ENCODE results near the gene DOK3. TPM values are rescaled to one million over a fixed set of nuclear protein-coding genes. Genes with fewer than 3 reads are reported as not detected.

DOK3 gene
- 4.1 TPM for polyA plus RNA-seq (2012; ENCODE audit: insufficient read depth, insufficient read length)

- H3K4me3 ChIP-seq (ENCODE audit: low read length): no peak within 1 kb of the TSS
- no peak for DNase-seq (ENCODE audit: low read depth, low spot score)
These were observed at the start of gene DOK3 for GRCh38 chr5:177509381-177509951. Gene DOK3 (minus strand): TSS chr5:177509826. CDS start chr5:177509540, 286 bp downstream.

DNA sequence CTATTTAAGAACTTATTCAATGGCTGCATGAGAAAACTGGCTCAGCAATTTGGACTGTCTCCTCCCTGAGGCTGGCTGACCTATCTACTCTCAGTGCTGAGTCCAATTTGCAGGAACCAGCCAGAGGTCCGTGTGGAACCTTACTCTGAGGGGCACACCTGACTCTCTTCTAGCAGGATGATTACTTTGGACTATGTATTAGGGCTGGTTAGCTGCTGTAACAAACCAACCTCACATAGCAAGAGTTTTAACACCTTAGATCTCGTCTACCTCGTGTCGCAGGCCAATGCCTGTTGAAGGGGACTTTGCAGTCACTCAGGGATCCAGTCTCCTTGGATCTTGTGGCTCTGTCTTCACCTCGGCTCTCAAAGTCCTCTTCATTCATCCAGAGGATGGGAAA is 48.2 kb upstream of the DOK3 start:
- DNase-seq (ENCODE audit: low read depth, low spot score): no peak
- H3K4me3 ChIP-seq (ENCODE audit: low read length): no peak overlapping the region

DNA sequence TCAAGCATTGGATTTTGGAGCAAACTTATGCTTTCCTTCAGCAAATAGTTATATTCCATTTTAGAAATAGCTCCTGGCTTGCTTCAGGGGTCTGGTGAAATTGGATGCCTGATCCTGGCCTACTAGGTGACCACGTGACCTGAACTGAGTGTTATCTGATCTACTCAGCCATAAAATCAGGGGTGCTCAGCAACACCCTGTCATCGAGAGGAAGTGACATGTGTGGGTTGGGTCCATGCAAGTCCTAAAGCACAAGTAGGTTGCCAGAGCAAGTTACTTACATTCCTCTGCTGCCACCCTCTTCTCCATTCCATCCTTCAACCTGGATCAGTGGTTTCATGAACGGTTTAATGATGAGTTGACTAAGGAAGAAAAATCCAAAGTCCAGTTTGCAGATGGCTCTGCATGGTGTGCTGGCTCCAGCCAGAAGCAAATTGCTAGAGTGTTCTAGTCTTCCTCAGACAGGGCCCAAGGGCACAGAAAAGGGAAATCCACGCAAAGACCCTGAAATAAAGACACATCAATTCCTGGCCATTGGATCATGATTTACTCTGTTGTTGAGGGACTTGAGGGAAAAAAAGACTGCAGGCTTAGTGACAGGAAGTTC is 47.5 kb upstream of the DOK3 start:
- no peak overlapping the region for H3K4me3 ChIP-seq (ENCODE audit: low read length)
- DNase-seq (ENCODE audit: low read depth, low spot score): no peak

- no peak for DNase-seq (ENCODE audit: low read depth, low spot score)
- no peak overlapping the region for H3K4me3 ChIP-seq (ENCODE audit: low read length)
These were observed 46.0 kb upstream of the DOK3 start for GRCh38 chr5:177555665-177556064.

DNA sequence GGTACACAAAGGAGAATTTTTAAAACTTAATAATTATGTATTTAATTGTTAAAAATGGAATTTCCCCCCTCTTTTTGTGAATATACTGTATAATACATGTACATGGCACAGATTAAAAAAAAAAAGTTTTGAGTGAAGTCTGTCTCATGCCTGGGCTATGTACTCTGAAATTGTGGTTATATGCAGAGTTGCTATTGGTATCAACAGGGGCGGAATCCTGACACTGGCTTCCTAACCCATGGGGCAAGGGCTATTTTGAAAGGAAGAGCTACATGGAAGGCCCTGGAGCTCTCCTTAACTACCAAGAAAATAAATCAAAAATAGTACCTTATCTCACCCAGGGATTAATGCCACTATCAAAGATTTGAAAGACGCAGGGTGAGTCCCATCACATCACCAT is 45.6 kb upstream of the DOK3 start:
- no peak for DNase-seq (ENCODE audit: low read depth, low spot score)
- H3K4me3 ChIP-seq (ENCODE audit: low read length): peak overlapping the region; percentile 63; the same call in 1 of the 2 replicates

GRCh38 chr5:177554474-177555111 is 45.0 kb upstream of the DOK3 start, which contains the start of gene FAM193B:
Gene FAM193B (minus strand): TSS chr5:177554563. CDS start chr5:177554458, 105 bp downstream.
- peak; percentile 92 for DNase-seq (ENCODE audit: low read depth, low spot score)
- peak within 1 kb of the TSS; percentile 79 for H3K4me3 ChIP-seq (ENCODE audit: low read length)

GRCh38 chr5:177553671-177554429 is 44.2 kb upstream of the DOK3 start:
- no peak for DNase-seq (ENCODE audit: low read depth, low spot score)
- peak overlapping the region; percentile 79 for H3K4me3 ChIP-seq (ENCODE audit: low read length)

DNA sequence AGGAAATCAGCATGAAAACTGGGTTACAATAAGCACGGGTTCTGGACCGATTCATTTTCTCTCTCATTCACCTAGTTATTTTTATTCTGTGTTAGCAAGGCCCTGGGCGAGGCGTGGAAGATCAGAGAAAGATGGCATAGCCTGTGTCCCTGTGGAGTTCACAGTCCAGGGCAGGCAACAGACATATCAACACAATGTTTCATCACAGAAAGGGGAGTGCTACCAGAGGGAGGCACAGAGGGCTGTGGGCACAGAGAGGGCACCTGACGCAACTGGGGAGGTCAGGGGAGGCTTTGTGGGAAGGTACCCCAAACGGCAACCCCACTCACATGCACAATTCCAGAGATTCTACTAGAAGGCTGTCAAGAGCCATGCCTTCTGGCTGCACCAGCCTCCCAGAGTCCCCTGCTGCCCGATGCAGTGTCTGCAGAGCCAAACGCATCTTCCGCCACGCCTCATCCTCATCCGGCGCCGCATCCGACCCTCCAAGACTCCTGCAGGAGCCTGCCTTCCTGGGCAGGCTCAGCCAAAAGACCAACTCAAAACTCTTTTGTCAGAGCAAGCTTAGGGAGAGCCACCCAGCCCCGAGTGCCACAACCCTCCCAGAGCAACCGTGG is 43.3 kb upstream of the DOK3 start:
- no peak for DNase-seq (ENCODE audit: low read depth, low spot score)
- H3K4me3 ChIP-seq (ENCODE audit: low read length): peak overlapping the region; percentile 79

GRCh38 chr5:177550122-177550521 is 40.5 kb upstream of the DOK3 start:
- no peak for DNase-seq (ENCODE audit: low read depth, low spot score)

DNA sequence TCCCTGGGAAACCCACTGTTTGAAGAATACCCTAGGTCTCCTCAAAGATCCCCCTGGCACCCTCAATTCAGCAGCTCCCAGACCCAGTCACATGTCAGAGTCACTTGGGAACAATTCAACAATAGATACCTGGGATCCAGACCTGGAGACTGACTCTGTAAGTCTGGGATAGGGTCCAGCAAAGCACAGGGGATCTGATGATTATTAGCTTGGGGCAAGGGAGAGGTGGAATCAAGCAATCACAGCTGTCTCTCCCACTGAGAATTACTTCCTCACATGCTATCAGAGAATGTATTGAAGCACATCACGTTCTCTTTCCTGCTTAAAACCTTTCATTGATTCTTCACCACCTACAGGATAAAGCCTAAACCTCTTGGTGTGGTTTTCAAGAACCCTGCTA is 38.9 kb upstream of the DOK3 start:
- no peak overlapping the region for H3K4me3 ChIP-seq (ENCODE audit: low read length)
- DNase-seq (ENCODE audit: low read depth, low spot score): no peak

More at GRCh38 chr5:177550122-177550521, 40.5 kb upstream of the DOK3 start:
- no peak overlapping the region for H3K4me3 ChIP-seq (ENCODE audit: low read length)

DNA sequence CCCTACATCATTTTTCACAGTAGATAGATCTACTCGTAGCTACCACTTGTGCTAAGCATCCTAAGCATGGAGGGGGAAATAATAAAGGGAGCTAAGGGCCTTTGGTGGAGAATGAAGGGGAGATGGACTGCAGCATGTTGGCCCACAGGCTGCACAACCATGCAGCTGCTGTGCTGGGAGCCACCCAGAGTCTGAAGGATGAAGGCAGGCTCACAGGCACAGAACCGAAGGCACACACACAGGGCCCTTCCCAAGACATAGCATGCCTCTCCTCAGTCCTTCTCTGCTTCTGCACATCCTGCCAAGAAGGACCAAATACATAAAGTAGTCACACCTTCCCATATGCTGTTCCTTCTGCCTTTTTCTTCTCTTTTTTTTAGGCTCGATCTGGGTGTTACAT is 38.1 kb upstream of the DOK3 start:
- no peak overlapping the region for H3K4me3 ChIP-seq (ENCODE audit: low read length)
- DNase-seq (ENCODE audit: low read depth, low spot score): no peak

GRCh38 chr5:177546258-177546741 is 36.7 kb upstream of the DOK3 start:
- H3K4me3 ChIP-seq (ENCODE audit: low read length): no peak overlapping the region
- DNase-seq (ENCODE audit: low read depth, low spot score): no peak

- no peak for DNase-seq (ENCODE audit: low read depth, low spot score)
- no peak overlapping the region for H3K4me3 ChIP-seq (ENCODE audit: low read length)
These were observed 36.0 kb upstream of the DOK3 start for GRCh38 chr5:177545487-177546257.

- H3K4me3 ChIP-seq (ENCODE audit: low read length): no peak overlapping the region
- no peak for DNase-seq (ENCODE audit: low read depth, low spot score)
These were observed 33.3 kb upstream of the DOK3 start for GRCh38 chr5:177542816-177543465.

DNA sequence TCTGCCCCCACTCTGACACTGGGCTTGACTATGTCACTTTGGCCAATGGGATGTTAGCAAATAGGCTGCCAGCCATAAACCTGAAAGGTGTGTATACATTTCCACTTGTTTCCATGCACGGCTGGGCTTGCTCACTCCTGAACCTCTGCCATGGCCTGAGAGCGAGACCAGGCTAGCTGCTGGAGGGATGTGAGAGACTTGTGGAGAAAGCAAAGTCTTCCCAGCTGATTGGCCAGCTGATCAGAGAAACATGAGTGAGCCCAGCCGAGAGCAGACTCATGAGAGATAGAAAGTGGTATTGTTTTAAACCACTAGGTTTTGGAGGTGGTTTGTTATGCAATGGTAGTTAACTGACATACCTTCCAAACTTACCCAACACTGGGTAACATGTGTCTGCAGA is 30.8 kb upstream of the DOK3 start:
- no peak for DNase-seq (ENCODE audit: low read depth, low spot score)
- no peak overlapping the region for H3K4me3 ChIP-seq (ENCODE audit: low read length)

- no peak overlapping the region for H3K4me3 ChIP-seq (ENCODE audit: low read length)
- no peak for DNase-seq (ENCODE audit: low read depth, low spot score)
These were observed 29.8 kb upstream of the DOK3 start for GRCh38 chr5:177539411-177539810.

DNA sequence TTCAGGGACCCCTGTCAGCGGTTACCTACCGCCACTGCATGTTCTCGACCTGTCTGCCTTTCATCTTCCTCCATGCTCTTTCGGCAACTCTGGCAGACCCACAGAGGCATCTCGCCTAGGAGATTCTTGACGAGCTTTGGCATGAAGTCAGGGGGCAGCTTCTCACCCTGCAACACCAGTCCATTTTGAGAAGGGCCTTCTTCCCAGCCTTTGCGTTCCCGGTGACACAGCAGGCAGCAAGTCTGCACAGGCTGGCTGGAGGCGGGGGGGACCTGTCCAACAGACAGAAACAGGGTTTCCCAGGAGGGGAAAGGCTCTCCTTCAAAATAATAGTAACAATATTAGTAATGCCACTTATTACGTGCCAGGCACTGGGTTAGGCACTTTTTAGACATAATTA is 29.2 kb upstream of the DOK3 start:
- H3K4me3 ChIP-seq (ENCODE audit: low read length): no peak overlapping the region
- DNase-seq (ENCODE audit: low read depth, low spot score): no peak

Data from Jurkat, Clone E6-1 (cell line).